Measurements from ENCODE around the gene CNFN.

CNFN gene

DNA sequence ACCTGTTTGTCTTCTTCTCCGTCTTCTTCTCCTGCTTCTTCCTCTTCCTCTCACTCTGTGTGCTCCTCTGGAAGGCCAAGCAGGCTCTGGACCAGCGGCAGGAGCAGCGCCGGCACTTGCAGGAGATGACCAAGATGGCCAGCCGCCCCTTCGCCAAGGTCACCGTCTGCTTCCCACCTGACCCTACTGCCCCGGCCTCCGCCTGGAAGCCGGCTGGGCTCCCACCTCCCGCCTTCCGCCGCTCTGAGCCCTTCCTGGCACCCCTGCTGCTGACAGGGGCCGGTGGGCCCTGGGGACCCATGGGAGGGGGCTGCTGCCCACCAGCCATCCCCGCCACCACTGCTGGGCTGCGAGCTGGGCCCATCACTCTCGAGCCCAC lies 13.9 kb downstream of the CNFN start:
- DNase-seq (ENCODE audit: insufficient read length, low spot score), result no peak
- FAIRE-seq, result no peak

DNA sequence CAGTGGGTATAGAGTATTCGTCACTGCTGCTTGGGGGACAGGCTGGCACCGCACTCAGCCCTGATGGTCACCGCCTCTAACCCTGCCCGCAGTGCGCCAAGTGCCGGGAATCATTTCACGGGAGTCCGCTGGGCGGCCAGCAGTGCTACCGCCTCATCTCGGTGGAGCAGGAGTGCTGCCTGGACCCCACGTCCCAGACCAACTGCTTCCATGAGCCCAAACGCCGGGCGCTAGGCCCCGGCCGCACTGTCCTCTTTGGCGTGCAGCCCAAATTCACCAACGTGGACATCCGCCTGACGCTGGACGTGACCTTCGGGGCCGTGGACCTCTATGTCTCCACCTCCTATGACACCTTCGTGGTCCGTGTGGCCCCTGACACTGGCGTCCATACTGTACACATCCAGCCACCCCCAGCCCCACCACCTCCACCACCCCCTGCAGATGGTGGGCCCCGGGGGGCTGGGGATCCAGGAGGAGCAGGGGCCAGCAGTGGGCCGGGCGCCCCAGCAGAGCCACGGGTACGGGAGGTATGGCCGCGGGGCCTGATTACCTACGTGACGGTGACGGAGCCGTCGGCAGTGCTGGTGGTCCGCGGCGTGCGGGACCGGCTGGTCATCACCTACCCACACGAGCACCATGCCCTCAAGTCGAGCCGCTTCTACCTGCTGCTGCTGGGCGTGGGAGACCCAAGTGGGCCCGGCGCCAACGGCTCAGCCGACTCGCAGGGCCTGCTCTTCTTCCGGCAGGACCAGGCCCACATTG lies 14.5 kb downstream of the CNFN start:
- DNase-seq (ENCODE audit: insufficient read length, low spot score), result no peak
- FAIRE-seq, result no peak

DNA sequence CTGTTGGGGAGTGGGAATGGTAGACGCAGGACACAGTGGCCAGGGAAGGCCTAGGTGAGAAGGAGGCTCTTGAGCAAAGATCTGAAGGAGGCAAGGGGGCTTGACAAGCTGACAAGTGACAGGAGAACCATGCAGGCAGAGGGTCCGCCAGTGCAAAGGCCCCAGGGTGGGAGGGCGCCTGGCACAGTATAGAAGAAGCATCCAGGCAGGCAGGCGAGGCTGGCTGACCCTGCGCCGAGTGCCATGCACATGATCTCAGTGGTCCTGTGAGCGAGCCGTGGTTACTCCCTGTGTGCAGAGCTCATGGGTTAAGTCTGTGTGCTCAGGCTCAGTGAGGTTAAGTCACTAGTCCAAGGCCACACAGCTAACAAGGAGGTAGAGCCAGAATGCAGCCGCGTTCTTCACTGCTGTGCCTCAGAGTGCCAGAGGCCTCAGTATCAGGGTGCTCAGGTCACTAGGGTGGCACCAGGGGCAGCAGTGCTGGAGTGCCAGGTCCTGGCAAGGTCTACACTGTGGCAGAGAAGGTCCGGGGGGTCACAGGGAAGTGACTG lies 15.2 kb downstream of the CNFN start:
- FAIRE-seq, result no peak
- DNase-seq (ENCODE audit: insufficient read length, low spot score), result no peak

GRCh38 chr19:42370626-42371175 lies 19.4 kb downstream of the CNFN start:
- DNase-seq (ENCODE audit: insufficient read length, low spot score), result no peak
- no peak for FAIRE-seq

DNA sequence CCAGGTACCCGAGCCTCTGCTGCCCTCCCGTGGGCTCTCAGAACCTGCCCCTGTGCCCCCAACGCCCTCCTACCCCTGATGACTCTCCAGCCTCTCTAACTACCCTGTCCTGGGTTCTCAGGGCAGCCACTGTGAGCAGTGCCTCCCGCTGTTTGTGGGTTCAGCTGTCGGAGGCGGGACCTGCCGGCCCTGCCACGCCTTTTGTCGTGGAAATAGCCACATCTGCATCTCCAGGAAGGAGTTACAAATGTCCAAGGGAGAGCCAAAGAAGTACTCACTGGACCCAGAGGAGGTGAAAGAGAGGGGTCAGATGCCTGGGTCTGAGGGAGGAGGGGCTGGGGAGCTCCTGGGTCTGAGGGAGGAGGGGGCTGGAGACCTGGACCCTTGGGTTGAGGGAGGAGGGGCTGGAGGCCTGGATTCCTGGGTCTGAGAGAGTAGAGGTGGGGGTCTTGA lies 20.0 kb downstream of the CNFN start:
- no peak for FAIRE-seq
- no peak for DNase-seq (ENCODE audit: insufficient read length, low spot score)

DNA sequence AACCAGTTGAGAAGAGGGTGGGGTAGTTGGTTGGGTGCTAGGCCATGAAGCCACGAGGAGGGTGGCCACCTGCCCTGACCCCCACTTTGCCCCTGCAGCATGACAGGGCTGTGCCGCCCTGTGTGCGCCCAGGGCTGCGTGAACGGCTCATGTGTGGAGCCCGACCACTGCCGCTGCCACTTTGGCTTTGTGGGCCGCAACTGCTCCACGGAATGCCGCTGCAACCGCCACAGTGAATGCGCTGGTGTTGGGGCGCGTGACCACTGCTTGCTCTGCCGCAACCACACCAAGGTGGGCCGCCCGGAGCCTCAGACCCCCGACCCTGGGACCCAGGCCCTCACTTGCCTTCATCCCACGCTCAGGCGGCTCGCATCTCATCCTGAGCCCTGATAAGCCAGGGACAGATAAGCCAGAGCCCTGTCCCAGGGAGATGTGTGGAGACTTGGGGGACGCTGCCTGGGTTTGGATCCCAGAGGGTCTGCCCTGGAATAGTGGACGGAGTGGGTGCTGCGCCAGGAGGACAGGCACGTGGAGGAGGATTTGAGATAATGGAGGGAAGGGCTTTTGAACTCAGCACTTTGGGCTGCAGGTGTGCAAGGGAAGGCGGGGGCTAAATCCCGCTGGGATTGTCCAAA lies 20.5 kb downstream of the CNFN start:
- no peak for FAIRE-seq
- DNase-seq (ENCODE audit: insufficient read length, low spot score), result no peak

DNA sequence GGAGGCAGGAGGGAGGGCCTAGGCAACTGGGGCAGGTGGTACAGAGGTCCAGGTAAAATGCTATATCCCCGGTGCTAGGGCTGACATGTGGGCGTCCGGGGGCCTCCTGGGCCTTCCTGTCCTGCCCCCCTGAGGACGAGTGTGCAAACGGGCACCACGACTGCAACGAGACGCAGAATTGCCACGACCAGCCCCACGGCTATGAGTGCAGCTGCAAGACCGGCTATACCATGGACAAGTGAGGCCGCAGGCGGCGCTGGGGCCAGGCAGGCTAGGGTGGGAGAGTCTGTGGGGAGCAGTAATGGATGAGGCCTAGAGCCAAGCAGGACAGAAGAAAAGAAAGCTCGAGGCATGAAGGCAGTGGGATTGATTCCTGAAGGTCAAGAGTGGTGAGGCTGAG lies 21.3 kb downstream of the CNFN start:
- FAIRE-seq, result no peak
- DNase-seq (ENCODE audit: insufficient read length, low spot score), result no peak

GRCh38 chr19:42368360-42368759 lies 21.7 kb downstream of the CNFN start:
- FAIRE-seq, result no peak
- no peak for DNase-seq (ENCODE audit: insufficient read length, low spot score)

DNA sequence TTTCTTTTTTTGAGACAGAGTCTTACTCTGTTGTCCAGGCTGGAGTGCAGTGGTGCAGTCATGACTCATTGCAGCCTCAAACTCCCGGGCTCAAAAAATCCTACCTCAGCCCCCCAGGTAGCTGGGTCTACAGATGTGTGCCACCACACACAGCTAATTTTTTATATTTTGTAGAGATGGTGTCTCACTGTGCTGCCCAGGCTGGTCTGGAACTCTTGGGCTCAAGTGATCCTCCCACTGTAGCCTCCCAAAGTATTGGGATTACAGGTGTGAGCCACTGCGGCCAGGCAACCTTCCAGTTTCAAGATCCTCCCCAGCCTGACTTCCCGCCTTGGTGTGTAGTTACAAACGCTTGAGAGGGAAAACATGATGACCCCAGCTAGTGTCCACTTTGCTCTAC lies 22.2 kb downstream of the CNFN start:
- FAIRE-seq (no peak), DNase-seq (ENCODE audit: insufficient read length, low spot score) (no peak)

DNA sequence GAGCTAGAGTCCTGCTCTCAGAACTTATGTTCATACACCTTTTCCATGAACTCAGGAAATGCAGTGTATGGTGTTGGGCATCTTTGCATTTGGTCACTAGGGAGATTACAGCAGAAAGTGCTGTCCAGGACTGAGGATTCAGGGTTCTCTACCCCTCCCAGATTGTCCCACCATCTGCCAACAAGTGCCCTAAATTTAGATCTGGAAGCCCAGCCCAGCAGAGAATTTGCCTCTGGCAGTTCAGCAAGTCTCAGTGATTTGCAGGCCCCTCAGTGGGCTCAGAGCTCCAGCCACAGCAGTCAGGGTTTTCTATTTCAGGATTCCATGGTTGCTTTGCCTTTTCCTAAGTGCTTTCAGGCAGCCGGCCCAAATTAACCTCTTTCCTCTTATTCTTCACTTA lies 23.4 kb downstream of the CNFN start:
- DNase-seq (ENCODE audit: insufficient read length, low spot score), result no peak
- no peak for FAIRE-seq

DNA sequence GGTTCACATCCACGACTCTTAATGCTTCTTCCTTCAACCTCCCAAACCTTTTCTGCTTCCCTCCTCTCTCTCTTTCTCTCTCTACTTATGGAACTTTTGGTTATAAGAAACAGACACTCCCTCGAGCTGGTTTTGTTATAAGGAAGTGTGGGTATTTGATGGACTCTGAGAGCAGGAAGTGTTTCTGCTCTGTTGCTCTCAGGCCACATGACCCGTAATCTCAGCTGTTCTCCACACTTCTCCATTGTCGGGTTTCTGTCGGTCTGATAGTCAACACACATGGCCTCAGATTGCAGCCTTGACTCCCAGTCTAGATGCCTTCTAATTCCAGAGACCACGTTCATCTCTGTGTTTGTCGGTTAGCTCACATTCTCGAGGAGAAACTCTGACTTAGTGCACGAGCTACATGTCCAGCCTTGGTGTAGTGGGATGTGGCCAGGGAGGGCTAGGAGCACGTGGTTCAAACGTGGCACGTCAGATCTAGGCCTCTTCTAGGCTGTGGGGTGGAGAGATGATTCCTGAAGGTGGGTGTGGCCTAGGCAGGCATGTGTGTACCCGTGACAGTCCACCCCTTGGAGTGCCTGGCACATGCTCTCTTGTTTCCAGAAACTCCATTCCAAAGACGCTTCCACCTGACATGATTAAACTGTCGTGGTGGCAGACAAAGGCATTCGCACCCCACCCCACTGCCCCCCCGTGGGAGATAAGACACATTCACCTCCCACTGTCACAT lies 26.3 kb downstream of the CNFN start:
- no peak for DNase-seq (ENCODE audit: insufficient read length, low spot score)
- FAIRE-seq, result peak; percentile 44

DNA sequence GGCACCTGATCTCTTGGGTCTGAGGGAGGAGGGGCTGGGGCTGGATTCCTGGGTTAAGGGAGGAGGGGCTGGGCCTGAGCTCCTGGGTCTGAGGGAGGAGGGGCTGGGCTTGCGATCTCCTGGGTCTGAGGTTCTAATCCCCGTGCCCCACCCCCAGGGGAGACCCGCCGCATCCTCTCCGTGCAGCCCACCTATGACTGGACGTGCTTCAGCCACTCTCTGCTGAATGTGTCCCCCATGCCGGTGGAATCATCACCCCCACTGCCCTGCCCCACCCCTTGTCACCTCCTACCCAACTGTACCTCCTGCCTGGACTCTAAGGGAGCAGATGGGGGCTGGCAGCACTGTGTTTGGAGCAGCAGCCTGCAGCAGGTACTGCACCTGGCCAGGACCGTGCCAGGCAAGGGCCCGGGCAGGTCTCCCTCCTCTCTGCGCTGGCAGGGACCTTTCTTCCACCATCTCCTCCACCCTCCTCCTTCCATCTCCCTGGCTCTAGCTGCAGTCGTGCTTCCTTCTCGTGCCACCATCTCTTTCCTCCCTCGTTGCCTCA lies 27.1 kb downstream of the CNFN start:
- FAIRE-seq (no peak), DNase-seq (ENCODE audit: insufficient read length, low spot score) (no peak)

DNA sequence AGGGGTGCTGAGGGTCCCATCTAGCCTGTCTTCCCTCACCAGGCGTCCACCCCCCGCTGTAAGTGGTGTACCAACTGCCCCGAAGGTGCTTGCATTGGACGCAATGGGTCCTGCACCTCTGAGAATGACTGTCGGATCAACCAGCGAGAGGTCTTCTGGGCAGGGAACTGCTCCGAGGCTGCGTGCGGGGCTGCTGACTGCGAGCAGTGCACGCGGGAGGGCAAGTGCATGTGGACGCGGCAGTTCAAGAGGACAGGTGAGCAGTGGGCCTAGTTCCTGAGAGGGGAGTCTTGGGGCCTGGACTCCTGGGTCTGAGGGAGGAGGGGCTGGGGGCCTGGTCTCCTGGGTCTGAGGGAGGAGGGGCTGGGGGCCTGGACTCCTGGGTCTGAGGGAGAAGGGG lies 27.8 kb downstream of the CNFN start:
- FAIRE-seq, result no peak
- no peak for DNase-seq (ENCODE audit: insufficient read length, low spot score)

GRCh38 chr19:42361545-42361910 lies 28.6 kb downstream of the CNFN start:
- FAIRE-seq (no peak), DNase-seq (ENCODE audit: insufficient read length, low spot score) (no peak)

DNA sequence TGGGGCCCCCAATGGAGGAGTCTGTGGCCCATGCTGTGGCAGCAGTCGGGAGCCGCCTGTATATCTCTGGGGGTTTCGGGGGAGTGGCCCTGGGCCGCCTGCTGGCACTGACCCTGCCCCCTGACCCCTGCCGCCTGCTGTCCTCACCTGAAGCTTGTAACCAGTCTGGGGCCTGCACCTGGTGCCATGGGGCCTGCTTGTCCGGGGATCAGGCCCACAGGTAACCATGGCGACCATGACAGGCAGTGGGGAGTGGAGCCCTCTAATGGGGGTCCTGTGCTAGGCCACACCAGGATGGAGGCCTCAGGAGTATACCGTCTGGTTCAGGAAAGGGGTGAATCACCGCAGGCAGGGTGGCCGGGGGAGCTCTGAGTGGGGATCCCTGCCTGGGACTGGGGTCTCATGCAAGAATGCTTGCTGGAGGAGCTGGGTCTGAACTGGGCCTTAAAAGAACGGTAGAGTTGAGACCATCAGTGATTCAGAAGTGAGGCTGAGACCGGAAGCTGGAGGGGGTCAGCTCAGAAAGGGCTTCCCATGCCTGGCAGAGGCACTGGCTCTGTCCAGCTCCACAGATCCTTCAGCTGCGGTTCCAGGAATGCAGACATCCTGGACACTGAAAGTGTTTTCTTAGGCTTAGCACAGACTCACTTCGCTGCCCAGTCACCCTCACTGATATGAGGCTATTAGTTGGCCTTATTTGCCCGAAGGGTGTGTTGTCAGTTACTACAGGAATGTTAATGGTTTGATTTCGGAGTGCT lies 29.1 kb downstream of the CNFN start:
- FAIRE-seq (no peak), DNase-seq (ENCODE audit: insufficient read length, low spot score) (no peak)

- FAIRE-seq, result no peak
- no peak for DNase-seq (ENCODE audit: insufficient read length, low spot score)
Observed at GRCh38 chr19:42357290-42357689, 32.8 kb downstream of the CNFN start.

- FAIRE-seq, result no peak
- no peak for DNase-seq (ENCODE audit: insufficient read length, low spot score)
Observed at GRCh38 chr19:42356686-42357085, 33.4 kb downstream of the CNFN start.

DNA sequence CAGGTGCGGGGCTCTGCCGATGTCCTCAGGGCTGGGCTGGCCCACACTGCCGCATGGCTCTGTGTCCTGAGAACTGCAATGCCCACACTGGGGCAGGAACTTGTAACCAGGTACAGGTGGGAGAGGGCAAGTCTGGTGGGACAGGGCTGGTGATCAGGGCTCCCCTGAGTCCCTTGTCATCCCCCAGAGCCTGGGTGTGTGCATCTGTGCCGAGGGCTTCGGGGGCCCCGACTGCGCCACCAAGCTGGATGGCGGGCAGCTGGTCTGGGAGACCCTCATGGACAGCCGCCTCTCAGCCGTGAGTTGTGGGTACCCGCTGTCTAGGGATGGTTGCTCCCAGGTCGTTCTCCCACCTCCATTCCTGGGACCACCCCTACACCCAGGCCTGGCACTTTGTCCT lies 34.2 kb downstream of the CNFN start:
- FAIRE-seq (no peak), DNase-seq (ENCODE audit: insufficient read length, low spot score) (no peak)

GRCh38 chr19:42353341-42354015 lies 36.6 kb downstream of the CNFN start:
- DNase-seq (ENCODE audit: insufficient read length, low spot score) (no peak), FAIRE-seq (no peak)

All from HTR-8/SVneo (cell line).